Endothelial cell of umbilical vein (primary cell): ENCODE data around the gene TMEM119. TPM values are rescaled to one million over a fixed set of nuclear protein-coding genes. Genes with fewer than 3 reads are reported as not detected.

ENCODE experiments used
- BruUV-seq: library from RNA; stranded (reverse); fragments of 400-500 nt; replicated peaks from 2 replicates; lab custom pipeline; 2021; lab: Mats Ljungman, UMichigan
- CTCF ChIA-PET: fragments of 300-600, 350-600 bp; sonication (Branson Sonifier 250); formaldehyde crosslinking; loops from one replicate; lab custom pipeline; 2021; ENCODE audit warnings: antibody characterized with exemption, inconsistent platforms; lab: Charles Lee
- POLR2A ChIA-PET: fragments of 300-600, 350-600 bp; sonication (Branson Sonifier 250); formaldehyde crosslinking; loops from one replicate; lab custom pipeline; 2021; ENCODE audit warnings: antibody characterized with exemption, inconsistent platforms; lab: Charles Lee
- DNase-seq: peaks from one replicate; pipeline ENCODE4 v3.0.0-alpha.2; 2011; ENCODE audit warnings: low read depth, low spot score
- FAIRE-seq: peaks from 2 replicates; lab custom pipeline; 2011; peaks lifted over from hg19 to GRCh38; lab: Jason Lieb, UNC
- H2AFZ ChIP-seq: 2 replicates; pipeline ENCODE4 v1.6.0; 2012; ENCODE audit warnings: low read depth, low read length, control low read depth, inconsistent platforms
- H3K27ac ChIP-seq: 2 replicates; pipeline ENCODE4 v1.5.1; 2011; ENCODE audit warnings: low read depth, mild to moderate bottlenecking, control low read depth, low read length, moderate library complexity; ENCODE audit not compliant: insufficient read depth
- H3K27me3 ChIP-seq, 2 experiments: 2 replicates each; pipeline versions ENCODE4 v1.6.0 to v1.6.1; 2011; ENCODE audit warnings: low read length in 2 of 2, mixed read lengths in 1 of 2; ENCODE audit not compliant: control insufficient read depth in 2 of 2, insufficient read depth in 2 of 2
- H3K36me3 ChIP-seq, 2 experiments: 2 replicates in 1 of 2; 3 replicates in 1 of 2; pipeline ENCODE4 v1.5.1; 2011; ENCODE audit warnings: low read length in 2 of 2, mild to moderate bottlenecking in 1 of 2, moderate library complexity in 1 of 2; ENCODE audit not compliant: control insufficient read depth in 2 of 2, insufficient read depth in 2 of 2; ENCODE audit errors: extremely low read depth in 1 of 2
- H3K4me1 ChIP-seq: 3 replicates; pipeline ENCODE4 v1.5.1; 2011; ENCODE audit warnings: mild to moderate bottlenecking, low read length; ENCODE audit not compliant: control insufficient read depth, insufficient read depth; ENCODE audit errors: extremely low read depth
- H3K4me2 ChIP-seq: 2 replicates; pipeline ENCODE4 v1.6.1; 2011; ENCODE audit warnings: low read length, control low read depth, mixed read lengths; ENCODE audit not compliant: insufficient read depth
- H3K4me3 ChIP-seq, 3 experiments: fragments of 200-600 bp in 1 of 3; sonication (generic), shearing (Covaris generic) in 1 of 3; replicated peaks in 1 of 3; 2 replicates each; pipeline ENCODE4 v1.5.1; 2011 to 2016; ENCODE audit warnings: control low read depth in 3 of 3, low read length in 3 of 3, mild to moderate bottlenecking in 2 of 3, inconsistent platforms in 1 of 3, low read depth in 1 of 3, moderate library complexity in 1 of 3; ENCODE audit not compliant: insufficient read depth in 1 of 3
- H3K79me2 ChIP-seq: 2 replicates; pipeline ENCODE4 v1.6.0; 2012; ENCODE audit warnings: low read length, inconsistent platforms; ENCODE audit not compliant: control insufficient read depth, insufficient read depth
- H3K9ac ChIP-seq: replicated peaks from 2 replicates; pipeline ENCODE3; 2011; ENCODE audit warnings: low read length, control low read depth; ENCODE audit not compliant: insufficient read depth; ENCODE audit errors: extremely low read depth
- H3K9me1 ChIP-seq: replicated peaks from 3 replicates; pipeline ENCODE4 v1.6.0; 2011; ENCODE audit warnings: mild to moderate bottlenecking, low read length; ENCODE audit not compliant: control insufficient read depth, insufficient read depth; ENCODE audit errors: extremely low read depth
- H3K9me3 ChIP-seq: replicated peaks from 2 replicates; pipeline ENCODE4 v1.5.1; 2012; ENCODE audit warnings: low read length, inconsistent platforms; ENCODE audit not compliant: control insufficient read depth, insufficient read depth
- H4K20me1 ChIP-seq: replicated peaks from 2 replicates; pipeline ENCODE3; 2011; ENCODE audit warnings: mild to moderate bottlenecking, low read length; ENCODE audit not compliant: control insufficient read depth, insufficient read depth; ENCODE audit errors: extremely low read depth
- CTCF ChIP-seq, 2 donors: IDR thresholded peaks; 1 replicate in 1 of 2; 2 replicates in 1 of 2; pipeline ENCODE4 v1.5.1; 2011; ENCODE audit warnings: low read length in 2 of 2, mild to moderate bottlenecking in 2 of 2, moderate library complexity in 2 of 2, control low read depth in 1 of 2, inconsistent platforms in 1 of 2, low read depth in 1 of 2; ENCODE audit not compliant: insufficient read depth in 1 of 2; ENCODE audit errors: extremely low read depth in 1 of 2
- EZH2 ChIP-seq: IDR thresholded peaks from 2 replicates; pipeline ENCODE4 v1.6.1; 2012; ENCODE audit warnings: borderline replicate concordance, low read depth, mild to moderate bottlenecking, moderate library complexity, low read length, inconsistent platforms; ENCODE audit not compliant: severe bottlenecking
- FOS ChIP-seq: IDR thresholded peaks from 2 replicates; pipeline ENCODE4 v1.6.1; 2011; ENCODE audit warnings: mild to moderate bottlenecking, low read length, moderate library complexity, borderline replicate concordance; ENCODE audit not compliant: insufficient read depth
- GATA2 ChIP-seq: IDR thresholded peaks from 2 replicates; pipeline ENCODE4 v1.7.0; 2011; ENCODE audit warnings: low read depth, mild to moderate bottlenecking, moderate library complexity, mixed read lengths, low read length; ENCODE audit not compliant: insufficient read length, insufficient read depth
- JUN ChIP-seq: IDR thresholded peaks from 2 replicates; pipeline ENCODE4 v1.6.1; 2011; ENCODE audit warnings: borderline replicate concordance, low read depth; ENCODE audit not compliant: insufficient read length, insufficient read depth
- MAX ChIP-seq: IDR thresholded peaks from 2 replicates; pipeline ENCODE4 v1.6.1; 2011; ENCODE audit not compliant: insufficient read depth, insufficient read length
- MYC ChIP-seq: IDR thresholded peaks from one replicate; pipeline ENCODE4 v1.6.1; 2011; ENCODE audit warnings: mild to moderate bottlenecking, low read depth, low read length
- POLR2A ChIP-seq: IDR thresholded peaks from 2 replicates; pipeline ENCODE4 v1.6.1; 2012; ENCODE audit warnings: low read depth, mild to moderate bottlenecking, control low read depth, low read length
- POLR2AphosphoS5 ChIP-seq: IDR thresholded peaks from 2 replicates; pipeline ENCODE4 v1.6.1; 2012; ENCODE audit warnings: low read depth, mild to moderate bottlenecking, control low read depth, low read length, moderate library complexity; ENCODE audit not compliant: insufficient read depth
- dilution Hi-C: fragments of 300-500 bp; cut with MboI; formaldehyde crosslinking; loops from one replicate; pipeline ENCODE4 v1.15.0; 2019; ENCODE audit warnings: low sequenced_read_pairs; ENCODE audit not compliant: extremely low pct_ligation_motif_present
- intact Hi-C: fragments of 100-400 bp; cut with micrococcal nuclease; formaldehyde crosslinking; loops from one replicate; pipeline ENCODE4 v1.10.0; 2022
- polyA plus RNA-seq, 4 experiments: library from polyadenylated mRNA; depleted of rRNA in 3 of 4; stranded (reverse) in 3 of 4; unstranded in 1 of 4; fragments of >200 nt; gene quantifications; 2 replicates each; pipeline versions ENCODE4 v1.2.1 to v1.2.3, GENCODE V29; 2011 to 2012; ENCODE audit warnings: missing spikeins in 1 of 4
- total RNA-seq: library from RNA; stranded (reverse); gene quantifications from 2 replicates; pipeline ENCODE4 v1.2.3, GENCODE V29; 2021

The TMEM119 gene
- total and polyA plus RNA-seq, 2 donors (not counting 3 experiments of a cell fraction or from before 2014, with no cell fraction given) = not detected

- BruUV-seq = no TSS peak
- DNase-seq (no peak), FAIRE-seq (no peak)
- Histone ChIP-seq H3K4me2 (no peak overlapping the region), H4K20me1 (no peaks in the 10 kb centered on the region), H3K4me1 (no peaks in the 10 kb centered on the region), H3K9me1 (no peaks in the 10 kb centered on the region), H2AFZ (no peak overlapping the region), H3K79me2 (no peaks in the 10 kb centered on the region), H3K27me3 (no peaks in the 10 kb centered on the region), H3K9ac (no peak overlapping the region), H3K27ac (no peak overlapping the region), H3K36me3 (no peaks in the 10 kb centered on the region), H3K4me3 (no peak overlapping the region), H3K9me3 (no peaks in the 10 kb centered on the region)
- dilution Hi-C loops = no loop called here
- POLR2A ChIA-PET = no interaction called here
- TF ChIP-seq EZH2 (no peak), MYC (no peak), POLR2A (no peak), POLR2AphosphoS5 (no peak), CTCF (IDR thresholded peaks at IDR 0.05; ENCODE audit: extremely low read depth in 1 of 2, insufficient read depth in 1 of 2, low read depth in 1 of 2, low read length in 2 of 2) (no peak), MAX (no peak), JUN (no peak), FOS (no peak), GATA2 (no peak)
- intact Hi-C loops = no loop called here
- CTCF ChIA-PET = no interaction called here
Measured at GRCh38 chr12:108578813-108579212, 19.1 kb downstream of the TMEM119 start.
